MM.1S (cell line): ENCODE results near the gene VCL.

Experiments used
- CTCF ChIP-seq: fragments of 300-600 bp; sonication (generic); IDR thresholded peaks from 2 replicates; pipeline ENCODE4 v1.5.1; 2016; ENCODE audit warnings: antibody characterized with exemption, low read length, mixed read lengths
- EZH2 ChIP-seq: fragments of 300-600 bp; sonication (generic); optimal IDR thresholded peaks from 2 replicates; pipeline ENCODE3; 2017; ENCODE audit warnings: low read depth, mild to moderate bottlenecking, antibody characterized with exemption, low read length, mixed read lengths
- EZH2phosphoT487 ChIP-seq: fragments of 300-600 bp; sonication (generic); IDR thresholded peaks from 2 replicates; pipeline ENCODE4 v1.6.1; 2018; ENCODE audit warnings: antibody characterized with exemption, low read length

- TF ChIP-seq EZH2 (no peak), CTCF (no peak), EZH2phosphoT487 (no peak)
Observed at GRCh38 chr10:74006269-74006668, 8.4 kb downstream of the VCL start.
